HG02943 (cell line): ENCODE data around the gene SECTM1.

Experiments used
- ATAC-seq: cut with Tn5 transposase; IDR thresholded peaks from one replicate; pipeline ENCODE4 v1.9.1; 2021; ENCODE audit warnings: mild to moderate bottlenecking, low read depth, moderate library complexity; ENCODE audit not compliant: unreplicated experiment

Gene SECTM1

GRCh38 chr17:82285141-82285540, 48.4 kb downstream of the SECTM1 start:
- ATAC-seq: no peak

- ATAC-seq: no peak
Observed at GRCh38 chr17:82283208-82283749, 50.3 kb downstream of the SECTM1 start.

- no peak for ATAC-seq
Observed at GRCh38 chr17:82282239-82283207, 51.0 kb downstream of the SECTM1 start.

- no peak for ATAC-seq
Observed at GRCh38 chr17:82281502-82282238, 51.9 kb downstream of the SECTM1 start.

- ATAC-seq: no peak
Observed at GRCh38 chr17:82281076-82281475, 52.5 kb downstream of the SECTM1 start.

- ATAC-seq: no peak
Observed at GRCh38 chr17:82280537-82280936, 53.0 kb downstream of the SECTM1 start.

- no peak for ATAC-seq
Observed at GRCh38 chr17:82278786-82279391, 54.7 kb downstream of the SECTM1 start.

GRCh38 chr17:82278308-82278707, 55.3 kb downstream of the SECTM1 start:
- ATAC-seq: no peak

- ATAC-seq: no peak
Observed at GRCh38 chr17:82277851-82278250, 55.7 kb downstream of the SECTM1 start.

- ATAC-seq: no peak
Observed at GRCh38 chr17:82276938-82277337, 56.6 kb downstream of the SECTM1 start.

GRCh38 chr17:82275326-82275725, 58.2 kb downstream of the SECTM1 start:
- no peak for ATAC-seq

GRCh38 chr17:82274134-82275020, 59.2 kb downstream of the SECTM1 start:
- no peak for ATAC-seq

- ATAC-seq: peak; percentile 63
Observed at GRCh38 chr17:82273327-82274133, 60.0 kb downstream of the SECTM1 start, which contains the start of gene CSNK1D. Gene CSNK1D, minus strand, starts transcription at chr17:82273700. Its CDS starts 319 bp downstream, at chr17:82273381.

- no peak for ATAC-seq
Observed at GRCh38 chr17:82272495-82273326, 60.9 kb downstream of the SECTM1 start.

GRCh38 chr17:82271401-82271800, 62.2 kb downstream of the SECTM1 start:
- ATAC-seq: no peak
